Endometrial microvascular endothelial cells (primary cell): ENCODE data around the gene SSR1. TPM values are rescaled to one million over a fixed set of nuclear protein-coding genes. Genes with fewer than 3 reads are reported as not detected.

Experiments
- in situ Hi-C: cut with HindIII; loops from 2 replicates; pipeline ENCODE4 v1.10.0; 2017; ENCODE audit warnings: low sequenced_read_pairs, low pct_unique_long_range_greater_than_20kb; ENCODE audit errors: inconsistent ontology term
- total RNA-seq: library from RNA; depleted of rRNA; stranded (reverse); fragments of >200 nt; gene quantifications from one replicate; pipeline ENCODE4 v1.2.3, GENCODE V29; 2015; ENCODE audit errors: inconsistent ontology term

The SSR1 gene
- total RNA-seq, 1 donor from 2014 or later, result 91.9 TPM

GRCh38 chr6:7246401-7247178 is 66.4 kb downstream of the SSR1 start:
- in situ Hi-C loops, result no loop called here

GRCh38 chr6:7245668-7246393 is 67.2 kb downstream of the SSR1 start:
- in situ Hi-C loops, result no loop called here

- in situ Hi-C loops, result no loop called here
Measured at GRCh38 chr6:7243179-7243981, 69.6 kb downstream of the SSR1 start.

GRCh38 chr6:7242835-7243178 is 70.2 kb downstream of the SSR1 start:
- in situ Hi-C loops, result no loop called here

- in situ Hi-C loops, result no loop called here
Measured at GRCh38 chr6:7241709-7242645, 71.0 kb downstream of the SSR1 start.

GRCh38 chr6:7241160-7241559 is 71.8 kb downstream of the SSR1 start:
- in situ Hi-C loops, result no loop called here

GRCh38 chr6:7240351-7240750 is 72.6 kb downstream of the SSR1 start:
- in situ Hi-C loops, result no loop called here

GRCh38 chr6:7239590-7239948 is 73.4 kb downstream of the SSR1 start:
- in situ Hi-C loops, result no loop called here

- in situ Hi-C loops, result no loop called here
Measured at GRCh38 chr6:7238900-7239589, 74.0 kb downstream of the SSR1 start.

- in situ Hi-C loops, result no loop called here
Measured at GRCh38 chr6:7238526-7238899, 74.5 kb downstream of the SSR1 start.

- in situ Hi-C loops, result no loop called here
Measured at GRCh38 chr6:7237653-7238188, 75.3 kb downstream of the SSR1 start.

GRCh38 chr6:7236306-7237209 is 76.4 kb downstream of the SSR1 start:
- in situ Hi-C loops, result no loop called here

GRCh38 chr6:7235712-7236305 is 77.2 kb downstream of the SSR1 start:
- in situ Hi-C loops, result no loop called here

- in situ Hi-C loops, result no loop called here
Measured at GRCh38 chr6:7234547-7234946, 78.5 kb downstream of the SSR1 start.

GRCh38 chr6:7232351-7232750 is 80.6 kb downstream of the SSR1 start:
- in situ Hi-C loops, result no loop called here

- in situ Hi-C loops, result no loop called here
Measured at GRCh38 chr6:7230956-7231713, 81.9 kb downstream of the SSR1 start.
